HG02642 (cell line): ENCODE data around the gene GLRA1.
"Not testable (repeated sequence)": the region's sequence is repeated elsewhere in the genome, so short reads cannot be mapped to it uniquely, and the experiment has no call there.

Experiments used
- ATAC-seq: cut with Tn5 transposase; IDR thresholded peaks from one replicate; pipeline ENCODE4 v1.9.1; 2021; ENCODE audit warnings: mild to moderate bottlenecking; ENCODE audit not compliant: unreplicated experiment, poor library complexity

The GLRA1 gene

DNA sequence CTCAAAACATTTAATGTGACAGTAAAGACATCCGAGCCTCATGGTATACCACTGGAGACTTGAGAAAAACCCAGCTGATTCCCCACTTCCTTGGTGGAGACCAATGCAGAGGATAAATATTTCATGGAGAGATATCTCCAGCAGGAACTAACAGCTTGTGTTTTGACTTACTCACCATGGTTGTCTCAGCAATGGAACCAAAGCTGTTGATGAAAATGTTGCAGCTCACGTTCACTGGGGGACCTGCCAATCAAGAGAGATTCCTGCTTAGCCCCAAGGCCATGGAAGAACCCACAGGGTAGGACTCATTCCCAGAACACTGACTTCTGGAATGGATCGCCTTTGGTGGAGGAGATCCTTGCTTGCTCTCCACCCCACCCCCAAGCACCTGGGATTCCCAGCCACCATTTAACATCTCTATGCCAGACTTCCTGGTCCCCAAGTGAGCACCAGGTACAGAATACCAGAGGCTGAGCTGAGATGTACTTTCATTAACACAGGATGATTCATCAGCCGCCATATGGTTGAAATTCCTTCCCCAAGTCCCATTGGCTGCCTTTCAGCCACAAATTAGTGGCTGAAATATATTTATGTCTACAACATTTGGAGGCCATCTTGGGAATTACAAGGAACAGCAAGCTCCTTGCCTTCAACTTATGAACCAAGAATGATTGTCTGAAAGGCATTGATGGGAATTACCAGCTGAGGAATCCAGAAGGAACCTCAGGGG, 37.9 kb downstream of the GLRA1 start:
- no peak for ATAC-seq

DNA sequence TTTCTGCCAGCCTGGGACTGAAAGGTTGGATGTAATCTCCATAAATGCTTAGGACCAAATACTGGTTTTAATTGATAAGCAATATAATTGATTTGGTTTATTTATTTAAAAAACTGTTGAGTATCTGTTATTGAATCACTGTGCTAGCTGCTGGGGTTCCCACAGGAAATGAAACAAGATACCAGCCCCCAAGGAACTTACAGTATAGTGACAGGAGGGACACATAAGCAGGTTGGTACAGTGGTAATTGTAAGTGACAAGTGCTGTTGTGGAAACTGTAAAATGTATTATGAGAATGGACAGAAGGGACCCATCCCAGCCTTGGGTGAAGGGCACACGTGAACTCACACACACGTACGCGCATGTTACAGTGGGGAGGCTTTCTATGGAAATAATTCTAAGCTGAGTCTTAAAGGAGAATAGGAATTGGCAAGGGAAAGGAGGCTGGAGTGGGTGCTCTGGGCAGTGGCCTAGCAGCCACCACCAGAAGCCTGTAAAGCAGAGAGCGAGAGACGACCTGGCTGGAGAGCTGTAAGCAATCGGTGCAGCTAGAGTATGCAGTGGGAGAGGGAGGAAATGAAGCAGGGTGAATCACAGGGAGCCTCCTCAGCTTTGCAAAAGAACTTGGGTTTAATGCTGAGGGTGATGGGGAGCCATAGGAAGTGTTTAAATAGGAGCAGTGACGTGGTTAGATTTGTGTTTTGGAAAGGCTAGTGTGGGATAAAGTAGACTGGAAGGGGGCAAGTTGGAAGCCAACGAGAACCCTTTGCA, 39.3 kb downstream of the GLRA1 start:
- no peak for ATAC-seq

GRCh38 chr5:151881621-151882225, 42.9 kb downstream of the GLRA1 start:
- no peak for ATAC-seq

- no peak for ATAC-seq
These were observed 44.3 kb downstream of the GLRA1 start for GRCh38 chr5:151880324-151880723.

GRCh38 chr5:151873701-151874100, 51.0 kb downstream of the GLRA1 start:
- ATAC-seq: no peak

GRCh38 chr5:151872701-151873100, 52.0 kb downstream of the GLRA1 start:
- no peak for ATAC-seq

GRCh38 chr5:151870820-151871219, 53.8 kb downstream of the GLRA1 start:
- ATAC-seq: no peak

- ATAC-seq: no peak
These were observed 54.4 kb downstream of the GLRA1 start for GRCh38 chr5:151870271-151870670.

- no peak for ATAC-seq
These were observed 54.8 kb downstream of the GLRA1 start for GRCh38 chr5:151869843-151870242.

DNA sequence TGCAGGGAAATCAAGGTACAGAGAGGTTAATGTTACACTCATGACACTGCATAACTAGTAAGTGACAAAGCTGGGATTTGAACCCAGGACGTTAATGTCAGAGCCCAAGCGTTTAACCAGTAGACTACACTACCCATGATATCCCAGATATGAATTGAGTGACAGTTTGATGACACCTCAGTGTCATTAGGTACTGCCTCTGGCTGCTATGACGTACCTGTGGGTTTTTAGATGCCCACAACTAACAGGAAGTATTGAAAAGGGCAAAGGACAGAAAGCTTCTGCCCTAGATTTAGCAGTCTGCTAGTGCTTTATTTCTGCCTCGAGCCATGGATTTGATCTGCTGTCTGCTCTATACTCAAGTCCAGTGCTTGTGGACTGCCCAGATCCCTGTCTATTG, 56.2 kb downstream of the GLRA1 start:
- ATAC-seq: no peak

- no peak for ATAC-seq
These were observed 60.4 kb downstream of the GLRA1 start for GRCh38 chr5:151864061-151864748.

GRCh38 chr5:151863566-151863965, 61.1 kb downstream of the GLRA1 start:
- ATAC-seq: no peak

DNA sequence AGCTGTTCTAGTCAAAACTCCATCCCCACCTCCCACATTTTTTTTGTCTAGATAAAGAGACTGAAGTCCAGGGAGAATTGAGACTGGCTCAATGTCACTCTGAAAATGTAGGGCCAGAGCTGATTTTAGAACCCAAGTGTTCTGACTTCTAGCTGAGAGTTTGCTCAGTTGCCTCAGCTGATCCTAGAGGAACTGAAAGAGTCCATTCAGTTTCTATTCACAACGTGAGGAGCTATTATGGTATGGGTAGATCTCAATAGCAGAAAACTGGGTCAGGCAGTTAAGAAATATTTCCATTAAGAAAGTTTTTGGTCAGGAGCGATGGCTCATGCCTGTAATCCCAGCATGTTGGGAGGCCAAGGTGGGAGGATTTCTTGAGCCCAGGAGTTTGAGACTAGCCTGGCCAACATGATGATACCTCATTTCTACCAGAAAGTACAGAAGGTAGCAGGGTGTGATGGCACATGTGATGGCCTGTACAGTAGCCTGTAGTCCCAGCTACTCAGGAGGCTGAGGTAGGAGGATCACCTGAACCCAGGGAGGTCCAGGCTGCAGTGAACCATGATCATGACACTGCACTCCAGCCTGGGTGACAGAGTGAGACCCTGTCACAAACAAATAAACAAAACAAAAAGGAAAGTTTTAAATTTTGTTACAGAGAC, 61.7 kb downstream of the GLRA1 start:
- no peak for ATAC-seq

- ATAC-seq: not testable (repeated sequence)
These were observed 63.8 kb downstream of the GLRA1 start for GRCh38 chr5:151860867-151861266.

- ATAC-seq: no peak
These were observed 67.8 kb downstream of the GLRA1 start for GRCh38 chr5:151856861-151857260.

GRCh38 chr5:151855701-151856100, 69.0 kb downstream of the GLRA1 start:
- ATAC-seq: no peak

DNA sequence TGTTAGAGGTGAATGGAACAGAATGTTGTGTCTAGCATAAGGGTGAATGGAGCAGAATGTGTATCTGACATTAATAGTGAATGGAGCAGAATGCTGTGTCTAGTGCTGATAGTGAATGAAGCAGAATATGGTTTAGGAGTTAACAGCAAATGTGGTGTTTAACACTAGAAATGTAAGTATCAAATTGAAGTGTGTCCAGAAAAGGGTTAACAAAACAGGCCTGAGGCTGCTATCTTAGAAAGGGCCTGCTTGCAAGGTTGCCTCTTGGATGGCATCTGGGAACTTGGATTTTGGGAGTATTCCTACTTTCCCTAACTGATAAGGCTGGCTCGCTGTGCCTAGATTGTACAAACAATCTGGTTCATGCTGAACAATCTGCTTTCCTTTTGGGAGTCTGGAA, 76.8 kb downstream of the GLRA1 start:
- no peak for ATAC-seq

- ATAC-seq: no peak
These were observed 77.9 kb downstream of the GLRA1 start for GRCh38 chr5:151846765-151847164.

DNA sequence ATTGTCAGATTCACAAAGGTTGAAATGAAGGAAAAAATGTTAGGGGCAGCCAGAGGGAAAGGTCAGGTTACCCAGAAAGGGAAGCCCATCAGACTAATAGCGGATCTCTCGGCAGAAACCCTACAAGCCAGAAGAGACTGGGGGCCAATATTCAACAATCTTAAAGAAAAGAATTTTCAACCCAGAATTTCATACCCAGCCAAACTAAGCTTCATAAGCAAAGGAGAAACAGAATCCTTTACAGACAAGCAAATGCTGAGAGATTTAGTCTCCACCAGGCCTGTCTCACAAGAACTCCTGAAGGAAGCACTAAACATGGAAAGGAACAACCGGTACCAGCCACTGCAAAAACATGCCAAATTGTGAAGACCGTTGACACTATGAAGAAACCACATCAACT, 91.8 kb downstream of the GLRA1 start:
- not testable (repeated sequence) for ATAC-seq

DNA sequence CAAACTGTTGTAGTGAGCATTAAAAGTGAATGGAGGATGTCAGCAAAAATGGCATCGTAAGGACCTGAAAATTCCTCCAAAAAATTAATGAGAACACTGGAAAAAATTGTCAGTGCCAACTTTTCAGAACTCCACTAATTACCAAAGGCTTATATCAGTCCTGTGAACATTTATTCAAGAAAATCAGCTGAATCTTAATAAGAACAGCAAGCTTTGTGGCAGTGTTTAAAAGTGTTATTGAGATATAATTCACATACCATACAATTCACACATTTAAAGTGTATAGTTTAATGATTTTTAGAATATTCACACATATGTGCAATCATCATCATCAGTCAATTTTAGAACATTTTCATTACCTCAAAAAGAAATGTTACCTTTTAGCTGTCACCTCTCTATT, 95.3 kb downstream of the GLRA1 start:
- ATAC-seq: no peak
